GM18858 (cell line): Measurements from ENCODE around the gene ADAMTS19.

Experiments
- ATAC-seq: cut with Tn5 transposase; IDR thresholded peaks from one replicate; pipeline ENCODE4 v1.9.1; 2021; ENCODE audit not compliant: unreplicated experiment

Gene ADAMTS19

DNA sequence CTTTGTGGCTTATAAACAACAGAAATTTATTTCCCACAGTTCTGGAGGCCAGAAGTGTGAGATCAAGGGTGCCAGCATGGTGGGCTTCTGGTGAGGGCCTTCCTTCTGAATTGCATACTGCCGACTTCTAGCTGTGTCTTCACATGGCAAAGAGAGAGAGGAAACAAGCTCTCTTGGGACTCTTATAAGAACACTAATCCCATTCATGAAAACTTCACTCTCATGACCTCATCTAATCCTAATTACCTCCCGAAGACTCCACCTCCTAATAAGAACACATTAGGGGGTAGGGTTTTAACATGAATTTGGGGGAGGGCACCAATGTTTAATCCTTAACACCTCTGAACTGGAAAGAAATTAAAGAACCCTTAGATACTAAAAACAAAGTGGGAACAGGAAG lies 211.9 kb downstream of the ADAMTS19 start:
- ATAC-seq, result no peak

DNA sequence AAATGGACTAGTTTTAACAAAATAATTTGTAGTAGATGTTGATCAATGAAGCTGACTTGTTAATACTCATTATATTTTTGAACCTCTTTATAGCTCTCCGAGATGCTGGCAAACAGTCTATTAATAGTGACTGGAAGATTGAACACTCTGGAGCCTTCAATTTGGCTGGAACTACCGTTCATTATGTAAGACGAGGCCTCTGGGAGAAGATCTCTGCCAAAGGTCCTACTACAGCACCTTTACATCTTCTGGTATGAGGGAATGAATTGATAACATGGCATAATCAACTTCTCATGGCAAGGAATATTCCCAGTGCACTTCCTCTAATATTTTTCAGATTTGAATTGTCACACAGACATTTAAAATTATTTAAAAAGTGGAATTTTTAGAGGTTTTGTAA lies 219.6 kb downstream of the ADAMTS19 start:
- ATAC-seq, result no peak

GRCh38 chr5:129687941-129688340 lies 227.8 kb downstream of the ADAMTS19 start:
- ATAC-seq, result no peak

DNA sequence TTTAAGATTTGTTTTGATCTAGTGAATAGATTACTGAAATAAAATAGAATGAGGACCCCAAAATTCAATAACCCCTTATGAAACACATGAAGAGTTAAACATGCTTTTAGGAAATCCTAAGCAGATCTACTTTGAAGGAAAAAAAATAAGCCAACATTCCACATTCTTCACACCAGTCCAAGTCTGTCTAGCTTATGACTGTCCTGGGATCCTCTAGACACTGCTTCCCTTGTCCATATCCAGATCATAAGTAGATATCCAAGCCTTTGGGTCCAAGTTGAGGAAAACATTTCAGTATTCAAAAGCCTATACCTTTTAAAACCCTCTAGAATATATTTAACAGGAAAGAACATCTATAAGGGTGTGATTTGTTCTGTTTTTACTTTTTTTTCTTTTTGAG lies 228.9 kb downstream of the ADAMTS19 start:
- ATAC-seq, result no peak

GRCh38 chr5:129691220-129691619 lies 231.1 kb downstream of the ADAMTS19 start:
- ATAC-seq, result no peak

GRCh38 chr5:129696636-129697035 lies 236.5 kb downstream of the ADAMTS19 start:
- no peak for ATAC-seq

- no peak for ATAC-seq
Measured at GRCh38 chr5:129698661-129699060, 238.6 kb downstream of the ADAMTS19 start.

- ATAC-seq, result no peak
Measured at GRCh38 chr5:129716235-129716634, 256.1 kb downstream of the ADAMTS19 start.

GRCh38 chr5:129716651-129717050 lies 256.6 kb downstream of the ADAMTS19 start:
- ATAC-seq, result no peak

- no peak for ATAC-seq
Measured at GRCh38 chr5:129717751-129718310, 257.7 kb downstream of the ADAMTS19 start.

DNA sequence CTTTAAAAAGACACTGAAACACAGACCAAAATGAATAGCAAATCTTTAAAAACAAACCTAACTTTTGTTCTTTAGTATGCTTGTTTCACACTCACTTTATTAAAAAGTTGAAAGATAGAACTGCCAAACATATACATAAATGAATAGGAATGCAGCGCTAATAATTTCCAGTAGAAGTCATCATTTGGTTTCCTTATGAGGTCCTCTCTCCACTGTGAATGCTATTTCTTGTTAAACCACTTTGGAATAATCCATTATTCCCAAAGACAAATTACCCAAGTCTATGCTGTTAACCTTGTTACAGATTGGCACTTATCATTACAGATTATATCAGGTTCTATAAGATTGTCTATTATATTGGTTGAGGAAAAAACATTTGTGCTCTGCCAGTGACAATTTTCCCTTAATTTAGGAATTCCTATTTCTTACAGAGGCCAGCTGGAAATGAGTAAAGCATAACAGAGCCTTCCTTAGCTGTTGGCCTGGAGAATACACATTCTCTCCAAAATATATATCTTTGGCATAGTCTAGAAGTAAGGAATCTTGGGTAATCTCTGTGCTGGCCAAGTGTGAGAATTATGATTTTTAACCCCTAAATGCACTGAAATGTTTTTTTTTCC lies 258.5 kb downstream of the ADAMTS19 start:
- no peak for ATAC-seq

DNA sequence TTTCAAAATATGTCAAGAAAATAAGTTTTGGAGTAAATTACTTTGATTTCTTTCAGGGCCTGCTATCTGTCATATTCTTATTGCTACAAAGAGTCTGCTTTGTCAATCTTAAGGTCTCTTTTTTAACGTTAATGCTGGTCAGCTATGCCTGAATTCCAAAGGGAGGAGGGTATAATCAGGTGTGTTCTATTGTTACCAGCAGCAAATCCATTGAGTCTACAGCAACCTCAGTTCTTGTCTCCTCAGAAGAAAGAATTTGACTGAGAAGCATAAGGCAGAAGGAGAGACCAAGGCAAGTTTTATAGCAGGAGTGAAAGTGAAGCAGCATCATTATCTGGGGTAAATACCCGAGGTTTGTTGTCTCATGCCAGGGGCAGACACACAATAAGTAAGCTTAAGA lies 264.1 kb downstream of the ADAMTS19 start:
- ATAC-seq, result no peak

DNA sequence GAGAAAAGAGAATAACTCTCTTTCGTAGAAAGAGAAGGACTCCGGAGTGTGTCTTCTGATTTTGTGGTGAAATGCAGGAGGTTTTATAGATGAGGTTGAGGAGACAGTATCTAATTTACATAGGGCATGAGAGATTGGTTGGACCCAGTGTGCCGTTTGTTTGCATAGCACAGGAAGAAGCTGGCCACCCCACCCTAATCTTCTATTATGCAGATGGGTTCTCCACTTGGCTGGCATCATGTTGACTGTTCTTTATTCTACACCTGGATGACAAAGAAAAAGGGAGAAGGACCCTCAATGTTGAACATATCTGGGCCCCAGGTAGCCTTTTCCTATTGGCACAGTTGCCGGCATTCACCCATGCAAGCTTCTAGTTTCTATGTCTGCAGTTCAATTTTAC lies 264.5 kb downstream of the ADAMTS19 start:
- ATAC-seq, result no peak

DNA sequence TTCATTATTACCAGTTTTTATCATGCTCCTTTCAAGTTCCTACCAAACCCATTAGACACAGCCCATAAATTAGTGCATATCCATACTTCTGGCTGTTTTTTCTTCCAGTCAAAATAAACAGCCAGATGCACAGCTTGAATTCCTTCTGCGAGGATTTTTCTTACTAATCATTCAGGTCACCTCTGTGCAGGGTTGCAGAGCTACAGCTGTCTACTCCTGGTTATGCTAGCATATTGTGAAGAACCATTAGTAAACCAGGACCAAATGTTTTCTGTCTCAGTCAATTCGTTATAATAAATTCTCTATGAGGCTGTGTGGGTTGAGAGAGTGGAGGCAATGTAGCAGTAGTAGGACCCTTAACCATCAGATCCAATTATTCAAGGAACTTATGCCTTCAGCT lies 279.7 kb downstream of the ADAMTS19 start:
- no peak for ATAC-seq

GRCh38 chr5:129743541-129744187 lies 283.6 kb downstream of the ADAMTS19 start:
- no peak for ATAC-seq

DNA sequence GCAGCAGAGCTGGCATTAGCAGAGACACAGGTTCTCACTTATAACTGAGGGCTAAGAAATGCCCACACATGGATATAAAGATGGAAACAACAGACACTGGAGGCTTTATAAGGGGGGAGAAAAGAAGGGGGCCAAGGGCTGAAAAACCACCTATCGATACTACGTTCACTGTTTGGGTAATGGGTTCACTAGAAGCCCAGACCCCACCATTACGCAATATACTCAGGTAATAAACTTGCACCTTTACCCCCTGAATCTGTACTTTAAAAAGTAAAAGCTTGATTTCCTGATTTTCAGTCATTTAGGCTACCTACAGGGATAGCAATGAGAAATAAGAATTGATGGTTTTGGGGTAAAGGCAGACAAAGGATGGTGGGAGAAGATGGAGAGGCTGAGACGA lies 285.9 kb downstream of the ADAMTS19 start:
- ATAC-seq, result no peak

DNA sequence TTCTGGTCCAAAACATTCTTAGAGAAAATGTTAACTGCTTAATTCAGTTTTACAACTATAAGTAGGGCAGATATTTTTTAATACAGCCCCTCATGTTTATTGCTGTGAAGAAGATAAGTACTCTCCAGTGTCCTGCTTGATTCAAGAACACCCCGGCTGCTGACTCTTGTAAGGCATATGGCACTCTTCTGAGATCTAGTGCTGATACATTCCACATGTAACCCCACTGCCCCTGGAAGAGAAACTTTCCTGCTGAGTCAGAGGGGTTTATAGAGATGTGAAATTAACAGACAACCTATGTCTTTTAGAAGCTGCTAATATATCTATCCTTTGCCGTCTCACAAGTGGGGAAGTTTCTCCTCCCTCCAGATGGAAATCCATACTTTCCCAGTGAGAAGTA lies 286.8 kb downstream of the ADAMTS19 start:
- ATAC-seq, result no peak

GRCh38 chr5:129747572-129748407 lies 287.7 kb downstream of the ADAMTS19 start, which contains the start of gene MINAR2:
MINAR2 (plus strand) TSS chr5:129748094; CDS start chr5:129748191, 97 bp downstream.
- no peak for ATAC-seq

- no peak for ATAC-seq
Measured at GRCh38 chr5:129748913-129749880, 289.1 kb downstream of the ADAMTS19 start.

- ATAC-seq, result no peak
Measured at GRCh38 chr5:129760636-129761325, 300.7 kb downstream of the ADAMTS19 start.
